ENCODE measurements around the gene PNMT. TPM values are rescaled to one million over a fixed set of nuclear protein-coding genes. Genes with fewer than 3 reads are reported as not detected.

The PNMT gene
- total and polyA plus RNA-seq, 2 of the 4 experiments (the other 2 are of a cell fraction) = not detected

GRCh38 chr17:39684369-39685192 lies 16.3 kb downstream of the PNMT start:
- no peak overlapping the region for H3K14ac ChIP-seq (replicated peaks; ENCODE audit: low read depth, low read length)
- POLR2A ChIA-PET (ENCODE audit: unreplicated experiment) = no interaction called here
- no peak overlapping the region for H2BK5ac ChIP-seq (ENCODE audit: low read depth, low read length, poor library complexity, severe bottlenecking)
- no peak overlapping the region for H3K4me3 ChIP-seq (ENCODE audit: insufficient read depth, low read depth, low read length)
- no TSS peak for BruUV-seq (replicated peaks)
- no peak overlapping the region for H3K27ac ChIP-seq (ENCODE audit: insufficient read depth, low read length)
- H2AK9ac ChIP-seq (replicated peaks; ENCODE audit: low read depth, low read length, poor library complexity) = no peak overlapping the region
- peaks cover 8% of the 10 kb centered on the region for H3K9me1 ChIP-seq (ENCODE audit: insufficient read depth, low read length)
- H3K9me3 ChIP-seq (ENCODE audit: control insufficient read depth, insufficient read depth, low read length) = no peaks in the 10 kb centered on the region
- no peak overlapping the region for H3K56ac ChIP-seq (ENCODE audit: extremely low read depth, insufficient read depth, low read length)
- H2AK5ac ChIP-seq (ENCODE audit: low read depth, low read length) = no peak overlapping the region
- no peaks in the 10 kb centered on the region for H4K20me1 ChIP-seq (ENCODE audit: insufficient read depth, low read length)
- peaks cover 8 to 16% of the 10 kb centered on the region in 2 experiments for H3K79me1 ChIP-seq (ENCODE audit: low read depth in 1 of 2, low read length in 2 of 2)
- H3K9ac ChIP-seq (ENCODE audit: low read depth, low read length) = no peak overlapping the region
- no peaks in the 10 kb centered on the region for H3K27me3 ChIP-seq (ENCODE audit: control insufficient read depth, insufficient read depth, low read length)
- dilution Hi-C loops (cut with HindIII; ENCODE audit: low sequenced_read_pairs, unreplicated experiment) (no loop called here), in situ Hi-C loops (cut with MboI; ENCODE audit: low sequenced_read_pairs) (no loop called here), intact Hi-C loops (cut with micrococcal nuclease) (no loop called here)
- 90% methylated on average over 5 of the region's 12 CpGs; no CpG with 5 or more reads in 1 of the 2 experiments for WGBS, 2 experiments (ENCODE audit: extremely low coverage in 2 of 2, insufficient read length in 1 of 2)
- H2BK15ac ChIP-seq (ENCODE audit: low read depth, low read length) = no peak overlapping the region
- H3K4ac ChIP-seq (ENCODE audit: low read depth, low read length) = no peak overlapping the region
- H2AFZ ChIP-seq (replicated peaks; ENCODE audit: low read length, poor library complexity) = no peak overlapping the region
- no peak overlapping the region for H4K91ac ChIP-seq (ENCODE audit: insufficient read depth, low read depth, low read length)
- H4K5ac ChIP-seq (ENCODE audit: low read depth, low read length) = no peak overlapping the region
- H3K23ac ChIP-seq (ENCODE audit: low read depth, low read length) = no peak overlapping the region
- no peak overlapping the region for H2BK20ac ChIP-seq (ENCODE audit: low read depth, low read length)
- no peak overlapping the region for H2BK120ac ChIP-seq (ENCODE audit: low read depth, low read length)
- no peak overlapping the region for H4K8ac ChIP-seq (ENCODE audit: low read depth in 2 of 2, low read length in 2 of 2)
- H3K36me3 ChIP-seq (ENCODE audit: control insufficient read depth, insufficient read depth, low read length) = peaks cover 8% of the 10 kb centered on the region
- H3K4me1 ChIP-seq (ENCODE audit: control insufficient read depth, insufficient read depth, low read length) = peaks cover 9% of the 10 kb centered on the region
- CTCF ChIA-PET = interaction anchor here (1.0 kb wide), 1 partner anchor 16 kb away, joined by 3 read pairs; no protein-coding TSS in a partner anchor
- no peak overlapping the region for H3K4me2 ChIP-seq (ENCODE audit: low read depth, low read length)
- DNase-seq = no peak
- H3K18ac ChIP-seq (ENCODE audit: low read depth, low read length) = no peak overlapping the region
- no peak for ATAC-seq (ENCODE audit: low read depth)
- TF ChIP-seq SMC3 (IDR thresholded peaks at IDR 0.05; ENCODE audit: low read depth, low read length) (no peak), USF2 (IDR thresholded peaks at IDR 0.05; ENCODE audit: low read depth, low read length) (no peak), RFX5 (IDR thresholded peaks at IDR 0.05; ENCODE audit: low read depth, low read length) (no peak), BHLHE40 (IDR thresholded peaks at IDR 0.05; ENCODE audit: low read depth, low read length) (no peak), ELK1 (IDR thresholded peaks at IDR 0.05; ENCODE audit: borderline replicate concordance, low read depth, low read length) (no peak), FOS (IDR thresholded peaks at IDR 0.05; ENCODE audit: low read depth, low read length) (no peak), NFE2L2 (IDR thresholded peaks at IDR 0.05; ENCODE audit: low read depth, low read length) (no peak), MAZ (IDR thresholded peaks at IDR 0.05; ENCODE audit: borderline replicate concordance, low read depth, low read length) (no peak), MXI1 (IDR thresholded peaks at IDR 0.05; ENCODE audit: borderline replicate concordance, low read depth, low read length) (no peak), RCOR1 (IDR thresholded peaks at IDR 0.05; ENCODE audit: insufficient replicate concordance, low read length) (no peak), CHD1 (IDR thresholded peaks at IDR 0.05; ENCODE audit: low read depth, low read length) (no peak), CEBPB (IDR thresholded peaks at IDR 0.05; ENCODE audit: low read depth, low read length) (no peak), POLR2A (IDR thresholded peaks at IDR 0.05; ENCODE audit: low read depth, low read length) (no peak), MAFK (IDR thresholded peaks at IDR 0.05; ENCODE audit: low read depth, low read length) (no peak)
- TF ChIP-seq, protein P1, sequence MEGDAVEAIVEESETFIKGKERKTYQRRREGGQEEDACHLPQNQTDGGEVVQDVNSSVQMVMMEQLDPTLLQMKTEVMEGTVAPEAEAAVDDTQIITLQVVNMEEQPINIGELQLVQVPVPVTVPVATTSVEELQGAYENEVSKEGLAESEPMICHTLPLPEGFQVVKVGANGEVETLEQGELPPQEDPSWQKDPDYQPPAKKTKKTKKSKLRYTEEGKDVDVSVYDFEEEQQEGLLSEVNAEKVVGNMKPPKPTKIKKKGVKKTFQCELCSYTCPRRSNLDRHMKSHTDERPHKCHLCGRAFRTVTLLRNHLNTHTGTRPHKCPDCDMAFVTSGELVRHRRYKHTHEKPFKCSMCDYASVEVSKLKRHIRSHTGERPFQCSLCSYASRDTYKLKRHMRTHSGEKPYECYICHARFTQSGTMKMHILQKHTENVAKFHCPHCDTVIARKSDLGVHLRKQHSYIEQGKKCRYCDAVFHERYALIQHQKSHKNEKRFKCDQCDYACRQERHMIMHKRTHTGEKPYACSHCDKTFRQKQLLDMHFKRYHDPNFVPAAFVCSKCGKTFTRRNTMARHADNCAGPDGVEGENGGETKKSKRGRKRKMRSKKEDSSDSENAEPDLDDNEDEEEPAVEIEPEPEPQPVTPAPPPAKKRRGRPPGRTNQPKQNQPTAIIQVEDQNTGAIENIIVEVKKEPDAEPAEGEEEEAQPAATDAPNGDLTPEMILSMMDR (conservative IDR thresholded peaks at IDR 0.05; ENCODE audit: low read depth, low read length) = no peak

Measured in IMR-90 (cell line).